ENCODE data around the gene TMEM207. TPM values are rescaled to one million over a fixed set of nuclear protein-coding genes. Genes with fewer than 3 reads are reported as not detected.

Gene TMEM207
- total and polyA plus RNA-seq, 2 experiments from 2014 or later: 1.5 to 2.9 TPM

- no peak for DNase-seq (ENCODE audit: low spot score)
Observed at GRCh38 chr3:190492966-190493365, 43.3 kb upstream of the TMEM207 start.

GRCh38 chr3:190492129-190492528 lies 42.4 kb upstream of the TMEM207 start:
- Histone ChIP-seq H3K4me3 (no peak overlapping the region), H3K36me3 (replicated peaks; ENCODE audit: insufficient read depth, low read depth) (no peaks in the 10 kb centered on the region), H3K4me1 (ENCODE audit: insufficient read depth) (no peaks in the 10 kb centered on the region), H3K27ac (no peak overlapping the region), H2AFZ (no peak overlapping the region), H4K20me1 (ENCODE audit: insufficient read depth, poor library complexity, severe bottlenecking) (no peaks in the 10 kb centered on the region), H3K27me3 (no peaks in the 10 kb centered on the region), H3K79me2 (no peaks in the 10 kb centered on the region), H3K4me2 (no peak overlapping the region), H3K9me3 (ENCODE audit: low read depth) (no peaks in the 10 kb centered on the region), H3K9me2 (replicated peaks; ENCODE audit: insufficient read depth) (no peaks in the 10 kb centered on the region)
- TF ChIP-seq CTCF (IDR thresholded peaks at IDR 0.05; ENCODE audit: poor library complexity): no peak
- no peak for TF ChIP-seq EZH2 (IDR thresholded peaks at IDR 0.05; ENCODE audit: borderline replicate concordance)
- no peak for TF ChIP-seq EZH2phosphoT487 (IDR thresholded peaks at IDR 0.05; ENCODE audit: low read depth, severe bottlenecking, unreplicated experiment)
- no peak for DNase-seq (ENCODE audit: low spot score)

More at GRCh38 chr3:190492966-190493365, 43.3 kb upstream of the TMEM207 start:
- Histone ChIP-seq H3K9me3 (ENCODE audit: low read depth) (no peaks in the 10 kb centered on the region), H3K9me2 (replicated peaks; ENCODE audit: insufficient read depth) (no peaks in the 10 kb centered on the region), H3K4me3 (no peak overlapping the region), H2AFZ (no peak overlapping the region), H4K20me1 (ENCODE audit: insufficient read depth, poor library complexity, severe bottlenecking) (no peaks in the 10 kb centered on the region), H3K36me3 (replicated peaks; ENCODE audit: insufficient read depth, low read depth) (no peaks in the 10 kb centered on the region), H3K79me2 (no peaks in the 10 kb centered on the region), H3K4me1 (ENCODE audit: insufficient read depth) (no peaks in the 10 kb centered on the region), H3K27ac (no peak overlapping the region), H3K27me3 (no peaks in the 10 kb centered on the region), H3K4me2 (no peak overlapping the region)
- TF ChIP-seq EZH2phosphoT487 (IDR thresholded peaks at IDR 0.05; ENCODE audit: low read depth, severe bottlenecking, unreplicated experiment): no peak
- TF ChIP-seq CTCF (IDR thresholded peaks at IDR 0.05; ENCODE audit: poor library complexity): no peak
- no peak for TF ChIP-seq EZH2 (IDR thresholded peaks at IDR 0.05; ENCODE audit: borderline replicate concordance)
- WGBS (ENCODE audit: low lambda C conversion rate, missing lambda C conversion rate): 78% methylated on average over 4 of the region's 4 CpGs

GRCh38 chr3:190491533-190492054 lies 41.9 kb upstream of the TMEM207 start:
- Histone ChIP-seq H3K36me3 (replicated peaks; ENCODE audit: insufficient read depth, low read depth) (no peaks in the 10 kb centered on the region), H3K9me2 (replicated peaks; ENCODE audit: insufficient read depth) (no peaks in the 10 kb centered on the region), H3K27ac (no peak overlapping the region), H3K27me3 (no peaks in the 10 kb centered on the region), H3K4me2 (no peak overlapping the region), H3K79me2 (no peaks in the 10 kb centered on the region), H2AFZ (no peak overlapping the region), H3K4me3 (no peak overlapping the region), H3K9me3 (ENCODE audit: low read depth) (no peaks in the 10 kb centered on the region), H4K20me1 (ENCODE audit: insufficient read depth, poor library complexity, severe bottlenecking) (no peaks in the 10 kb centered on the region), H3K4me1 (ENCODE audit: insufficient read depth) (no peaks in the 10 kb centered on the region)
- no peak for TF ChIP-seq CTCF (IDR thresholded peaks at IDR 0.05; ENCODE audit: poor library complexity)
- no peak for TF ChIP-seq EZH2phosphoT487 (IDR thresholded peaks at IDR 0.05; ENCODE audit: low read depth, severe bottlenecking, unreplicated experiment)
- TF ChIP-seq EZH2 (IDR thresholded peaks at IDR 0.05; ENCODE audit: borderline replicate concordance): no peak
- no peak for DNase-seq (ENCODE audit: low spot score)
- 77% methylated on average over 4 of the region's 4 CpGs for WGBS (ENCODE audit: low lambda C conversion rate, missing lambda C conversion rate)
